Stimulated activated CD4-positive, alpha-beta T cell treated with anti-CD3 and anti-CD28 coated beads, TNF-alpha, amount 100 ng/mL, for 48 hours (primary cell): ENCODE results near the gene NEMF.
"Not testable (repeated sequence)": the region's sequence is repeated elsewhere in the genome, so short reads cannot be mapped to it uniquely, and the experiment has no call there.

Experiments used
- DNase-seq, 3 donors: peaks; one replicate each; pipeline ENCODE4 v3.0.0-alpha.2; 2020; ENCODE audit warnings: low read depth in 3 of 3

NEMF gene

DNA sequence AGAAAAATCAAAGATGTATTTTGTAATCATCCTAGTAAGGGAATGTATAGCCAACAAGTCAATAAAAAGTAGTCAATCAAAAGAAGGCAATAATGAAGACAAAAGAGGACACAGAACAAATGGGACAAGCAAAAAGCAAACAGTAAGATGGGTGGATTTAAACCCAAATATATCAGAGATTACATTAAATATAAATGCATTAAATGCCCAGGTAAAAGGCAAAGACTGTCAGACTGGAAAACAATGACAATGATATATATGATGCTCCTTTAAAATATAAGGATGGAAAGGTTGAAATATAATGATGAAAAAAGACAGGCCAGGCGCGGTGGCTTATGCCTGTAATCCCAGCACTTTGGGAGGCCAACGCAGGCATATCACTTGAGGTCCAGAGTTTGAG, 35.7 kb downstream of the NEMF start:
- no peak for DNase-seq

DNA sequence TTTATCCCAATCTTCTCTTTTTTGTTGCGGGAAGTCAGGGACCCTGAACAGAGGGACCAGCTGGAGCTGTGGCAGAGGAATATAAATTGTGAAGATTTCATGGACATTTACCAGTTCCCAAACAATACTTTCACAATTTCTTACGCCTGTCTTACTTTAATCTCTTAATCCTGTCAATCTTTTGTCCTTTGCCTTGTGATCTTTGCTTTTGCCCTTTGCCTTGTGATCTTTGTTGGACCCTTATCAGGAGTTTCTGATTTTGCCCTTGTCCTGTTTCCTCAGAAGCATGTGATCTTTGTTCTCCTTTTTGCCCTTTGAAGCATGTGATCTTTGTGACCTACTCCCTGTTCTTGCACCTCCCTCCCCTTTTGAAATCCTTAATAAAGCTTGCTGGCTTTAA, 36.5 kb downstream of the NEMF start:
- DNase-seq = not testable (repeated sequence)

DNA sequence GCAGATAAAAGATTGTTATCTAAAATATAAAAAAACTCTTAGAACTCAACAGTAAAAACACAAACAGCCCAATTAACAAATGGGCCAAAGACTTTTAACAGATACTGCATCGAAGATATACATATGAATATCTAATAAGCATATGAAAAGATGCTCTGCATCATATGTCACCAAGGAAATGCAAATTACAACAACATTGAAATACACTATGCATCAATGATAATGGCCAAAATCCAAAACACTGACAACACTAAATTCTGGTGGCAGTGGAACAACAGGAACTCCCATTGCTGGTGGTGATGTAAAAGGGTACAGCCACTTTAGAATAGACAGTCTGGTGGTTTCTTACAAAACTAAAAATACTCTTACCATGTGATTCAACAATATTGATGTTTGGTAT, 43.8 kb downstream of the NEMF start:
- DNase-seq = no peak

DNA sequence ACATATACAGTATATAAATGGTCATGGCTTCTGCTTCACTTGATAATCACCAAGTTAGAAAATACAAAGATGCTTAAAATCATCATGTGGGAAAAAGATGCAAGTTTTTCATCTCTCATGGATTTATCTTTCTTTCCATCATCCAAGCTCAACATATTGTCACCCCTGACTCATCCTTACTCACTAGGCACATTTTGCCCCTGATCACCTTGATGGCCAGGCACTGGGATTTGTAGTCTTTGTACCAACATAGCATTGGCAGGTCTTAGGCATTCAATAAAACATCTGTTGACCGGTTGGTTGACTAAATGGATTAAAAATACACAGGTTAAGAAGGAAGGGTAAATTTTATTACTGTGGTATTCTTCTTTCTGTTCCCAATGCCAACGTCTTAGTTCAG, 56.6 kb downstream of the NEMF start:
- DNase-seq = no peak

DNA sequence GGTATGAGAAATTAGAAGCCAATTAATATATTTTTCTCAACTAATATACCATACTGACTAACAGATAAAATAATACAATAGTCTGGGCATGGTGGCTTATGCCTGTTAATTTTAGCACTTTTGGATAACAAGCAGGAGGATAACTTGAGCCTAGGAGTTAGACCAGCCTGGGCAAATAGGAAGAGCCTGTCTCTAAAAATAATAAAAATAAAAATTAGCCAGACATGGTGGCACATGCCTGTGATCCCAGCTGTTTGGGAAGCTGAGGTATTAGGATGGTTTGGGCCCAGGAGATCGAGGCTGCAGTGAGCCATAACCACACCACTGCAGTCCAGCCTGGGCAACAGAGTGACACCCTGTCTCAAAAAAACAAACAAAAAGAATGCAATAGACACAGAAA, 60.0 kb downstream of the NEMF start:
- DNase-seq = no peak

DNA sequence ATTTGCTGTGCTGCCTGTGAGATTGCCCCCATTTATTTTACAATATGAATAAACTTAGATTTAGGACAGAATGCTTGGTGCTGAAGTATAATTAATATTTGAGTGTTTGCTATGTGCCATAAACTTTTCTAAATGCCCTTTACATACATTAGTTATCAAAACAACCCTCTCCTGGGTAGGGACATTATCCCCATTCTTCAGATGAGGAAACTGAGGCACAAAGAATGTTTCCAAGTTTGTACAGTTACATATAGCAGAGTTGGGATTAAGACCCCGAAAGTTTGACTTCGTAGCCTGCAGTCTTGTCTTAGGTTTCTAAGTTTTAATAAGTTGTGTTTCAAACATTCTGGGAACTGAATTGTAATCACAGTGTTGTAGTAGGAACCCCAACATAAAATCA, 66.3 kb downstream of the NEMF start:
- no peak for DNase-seq

DNA sequence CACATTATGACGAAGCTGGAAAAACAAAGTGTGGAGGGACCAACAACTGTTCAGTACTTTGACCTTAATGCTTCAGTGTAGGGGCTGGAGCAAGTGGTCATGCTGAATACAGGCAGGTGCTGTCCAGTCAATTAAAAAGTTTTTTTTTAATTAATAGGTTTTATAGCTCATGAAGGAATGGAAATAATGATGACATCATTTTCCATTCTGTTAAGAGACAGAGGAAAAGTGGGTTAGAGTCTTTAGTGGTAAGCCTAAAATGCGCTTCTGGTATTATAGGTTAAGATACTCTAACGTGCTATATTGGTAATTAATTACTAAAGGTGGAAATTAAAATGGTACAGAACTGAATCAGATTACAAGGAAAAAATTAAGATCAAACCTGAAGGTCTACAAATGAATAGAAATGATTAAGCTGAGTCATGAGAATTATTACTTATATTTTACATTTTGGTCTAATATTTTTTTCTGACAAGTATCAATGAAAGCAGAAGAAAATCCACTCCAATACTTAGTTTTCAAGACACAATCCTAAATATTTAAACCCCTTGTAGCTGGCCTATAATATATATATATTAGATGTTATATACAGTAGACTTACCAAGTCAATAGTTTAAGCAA, 69.1 kb downstream of the NEMF start:
- no peak for DNase-seq

DNA sequence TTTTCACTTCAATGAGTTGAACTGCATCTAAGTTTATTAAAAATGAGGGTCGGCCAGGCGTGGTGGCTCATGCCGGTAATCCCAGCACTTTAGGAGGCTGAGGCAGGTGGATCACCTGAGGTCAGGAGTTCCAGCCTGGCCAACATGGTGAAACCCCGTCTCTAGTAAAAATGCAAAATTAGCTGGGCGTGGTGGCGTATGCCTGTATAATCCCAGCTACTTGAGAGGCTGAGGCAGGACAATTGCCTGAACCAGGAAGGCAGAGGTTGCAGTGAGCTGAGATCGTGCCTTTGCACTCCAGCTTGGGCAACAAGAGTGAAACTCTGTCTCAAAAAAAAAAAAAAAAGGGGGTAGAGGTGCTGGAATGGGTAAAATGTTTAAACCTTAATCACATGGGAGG, 71.5 kb downstream of the NEMF start:
- not testable (repeated sequence) for DNase-seq

DNA sequence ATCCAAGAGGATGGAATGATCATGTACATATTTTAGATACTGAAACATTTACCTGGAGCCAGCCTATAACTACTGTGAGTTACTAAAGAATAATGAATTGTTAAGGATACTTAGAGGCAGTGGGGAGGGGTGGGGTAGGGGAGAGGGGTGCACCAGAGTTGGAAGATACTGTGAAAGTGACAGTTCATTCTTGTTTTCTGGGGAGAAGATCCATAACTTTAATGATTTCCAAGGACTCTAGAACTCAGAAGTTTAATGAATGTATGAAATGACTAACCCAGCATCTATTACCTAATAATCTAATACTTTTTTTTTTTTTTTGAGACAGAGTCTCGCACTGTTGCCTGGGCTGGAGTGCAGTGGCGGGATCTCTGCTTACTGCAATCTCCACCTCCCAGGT, 74.2 kb downstream of the NEMF start:
- no peak for DNase-seq

DNA sequence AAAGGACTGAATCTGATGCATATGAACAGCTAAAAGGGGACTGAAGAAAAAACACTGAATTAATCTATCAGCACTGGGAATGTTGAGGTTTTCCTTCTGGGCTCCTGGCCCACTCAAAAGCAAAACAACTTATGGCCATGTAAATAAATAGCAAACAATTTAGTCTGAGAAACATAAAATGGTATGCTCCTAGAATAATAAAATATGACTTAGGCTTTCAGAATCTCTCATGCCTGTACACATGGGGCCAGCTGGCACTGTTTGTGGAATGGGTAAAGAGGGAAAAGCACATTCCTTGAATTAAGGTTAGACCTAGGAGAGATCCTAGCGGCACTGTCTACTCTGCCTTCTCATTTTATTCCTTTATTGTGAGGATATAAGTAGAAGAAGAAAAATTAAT, 78.5 kb downstream of the NEMF start:
- no peak for DNase-seq

DNA sequence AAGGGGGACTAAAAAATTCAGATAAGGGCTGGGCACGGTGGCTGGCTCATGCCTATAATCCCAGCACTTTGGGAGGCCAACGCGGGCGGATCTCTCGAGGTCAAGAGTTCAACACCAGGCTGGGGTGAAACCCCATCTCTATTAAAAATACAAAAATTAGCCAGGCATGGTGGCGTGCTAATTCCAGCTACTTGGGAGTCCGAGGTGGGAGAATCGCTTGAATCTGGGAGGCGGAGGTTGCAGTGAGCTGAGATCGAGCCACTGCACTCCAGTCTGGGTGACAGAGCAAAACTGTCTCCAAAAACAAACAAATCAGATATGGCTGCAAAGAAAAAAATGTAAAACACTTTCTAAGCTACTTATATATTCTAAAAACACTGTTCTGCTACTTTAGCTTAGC, 80.9 kb downstream of the NEMF start:
- not testable (repeated sequence) for DNase-seq

DNA sequence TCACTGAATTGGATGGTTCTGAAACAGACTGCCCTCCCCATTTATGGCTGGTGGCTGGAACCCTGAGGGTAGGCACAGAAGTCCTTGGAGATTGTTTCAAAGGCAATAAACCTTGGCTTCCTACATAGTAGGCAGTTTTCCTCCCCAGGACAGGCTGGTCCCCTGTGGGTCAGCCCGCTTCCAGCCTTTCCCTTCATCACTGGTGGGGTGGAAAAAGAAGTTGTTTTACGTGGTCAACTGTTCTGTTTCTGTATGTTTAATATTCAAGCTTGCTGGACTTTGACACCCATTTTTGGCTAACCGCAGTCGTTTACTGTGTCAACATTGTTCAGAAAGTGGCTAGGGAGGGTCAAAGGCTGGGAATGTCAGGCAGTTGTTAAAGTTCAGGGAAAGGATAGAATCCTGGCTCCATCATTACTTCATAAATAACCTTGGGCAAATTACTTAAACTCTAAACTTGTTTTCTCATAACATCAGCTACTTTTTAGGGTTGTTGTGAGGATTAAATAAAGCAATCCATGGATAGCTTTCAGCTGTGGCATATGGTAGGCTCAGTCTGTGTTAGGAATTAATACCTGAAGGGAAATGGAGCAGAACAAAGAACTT, 82.3 kb downstream of the NEMF start:
- DNase-seq = no peak

DNA sequence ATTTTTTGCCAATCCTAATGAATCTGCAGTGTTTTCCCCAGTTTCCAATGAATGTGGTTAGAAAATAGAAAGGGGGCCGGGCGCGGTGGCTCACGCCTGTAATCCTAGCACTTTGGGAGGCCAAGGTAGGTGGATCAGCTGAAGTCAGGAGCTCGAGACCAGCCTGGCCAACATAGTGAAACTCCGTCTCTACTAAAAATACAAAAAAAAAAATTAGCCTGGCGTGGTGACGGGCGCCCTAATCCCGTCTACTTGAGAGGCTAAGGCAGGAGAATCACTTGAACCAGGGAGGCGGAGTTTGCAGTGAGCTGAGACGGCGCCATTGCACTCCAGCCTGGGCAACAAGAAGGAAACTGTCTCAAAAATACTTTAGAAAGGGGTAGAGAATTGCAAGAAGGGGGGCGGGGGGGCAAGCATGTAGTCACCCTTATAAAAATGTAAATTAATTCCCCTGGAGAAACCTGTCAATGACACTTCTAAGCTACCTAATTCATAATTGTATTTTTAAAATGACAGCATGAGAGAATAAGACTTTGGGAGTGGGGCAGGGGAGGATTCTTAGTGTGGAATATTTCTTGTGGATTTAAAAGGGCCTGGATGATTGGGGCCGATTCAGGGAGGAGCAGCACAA, 82.9 kb downstream of the NEMF start:
- no peak for DNase-seq

DNA sequence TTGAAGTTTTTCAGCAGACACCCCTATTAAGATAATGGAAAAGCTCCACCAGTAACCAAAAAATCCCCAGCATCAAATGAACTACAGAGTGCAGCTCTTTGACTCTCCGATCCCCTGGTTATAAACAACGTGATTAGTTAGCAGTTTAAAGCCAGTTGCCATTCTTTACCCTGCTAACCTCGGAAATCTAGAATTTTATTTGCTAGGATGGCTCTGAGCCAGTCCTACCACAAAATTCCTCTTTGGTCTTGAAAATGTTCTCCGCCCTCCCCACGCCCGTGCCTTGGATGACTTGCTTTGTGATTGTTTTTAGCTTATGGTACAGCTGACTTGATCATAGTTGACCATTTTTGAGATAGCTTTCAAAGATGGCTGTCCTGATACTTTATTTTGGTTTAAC, 83.4 kb downstream of the NEMF start:
- no peak for DNase-seq

DNA sequence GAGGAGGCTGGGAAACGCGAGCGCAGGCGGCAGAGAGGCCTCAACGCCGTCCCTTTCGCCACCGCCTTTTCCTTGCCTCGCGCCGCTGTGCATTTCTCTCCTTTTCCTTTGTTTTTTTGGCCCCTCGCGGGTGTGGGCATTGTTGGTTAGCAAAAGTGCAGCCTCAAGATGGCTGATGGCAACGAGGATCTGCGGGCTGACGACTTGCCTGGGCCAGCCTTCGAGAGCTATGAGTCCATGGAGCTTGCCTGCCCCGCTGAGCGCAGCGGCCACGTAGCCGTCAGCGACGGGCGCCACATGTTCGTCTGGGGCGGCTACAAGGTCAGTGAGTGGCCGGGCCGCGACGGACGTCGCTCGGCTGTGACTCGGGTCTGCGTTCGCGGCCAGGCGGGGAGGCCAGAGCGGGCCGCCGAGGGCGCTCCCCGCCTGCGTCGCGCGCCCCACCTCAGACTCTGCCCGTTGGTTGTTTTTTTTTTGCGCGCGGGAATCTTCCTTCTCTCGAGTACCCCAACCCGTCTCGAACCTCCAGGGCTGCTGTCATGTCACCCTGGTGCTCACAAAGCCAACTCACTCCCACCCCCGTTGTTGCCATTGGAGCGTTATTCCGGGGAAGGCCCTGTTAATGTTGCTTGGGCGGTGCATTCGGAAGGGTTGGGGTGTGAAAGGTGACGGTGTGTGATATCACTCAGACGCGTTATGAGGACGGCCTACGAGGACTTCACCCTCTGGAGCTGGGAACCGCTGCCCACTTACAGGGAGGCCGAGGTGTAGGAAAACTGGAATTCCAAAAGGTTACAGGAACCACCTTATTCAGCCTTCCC, 84.1 kb downstream of the NEMF start:
- DNase-seq = peak; percentile 65 to 73 (median 67)

DNA sequence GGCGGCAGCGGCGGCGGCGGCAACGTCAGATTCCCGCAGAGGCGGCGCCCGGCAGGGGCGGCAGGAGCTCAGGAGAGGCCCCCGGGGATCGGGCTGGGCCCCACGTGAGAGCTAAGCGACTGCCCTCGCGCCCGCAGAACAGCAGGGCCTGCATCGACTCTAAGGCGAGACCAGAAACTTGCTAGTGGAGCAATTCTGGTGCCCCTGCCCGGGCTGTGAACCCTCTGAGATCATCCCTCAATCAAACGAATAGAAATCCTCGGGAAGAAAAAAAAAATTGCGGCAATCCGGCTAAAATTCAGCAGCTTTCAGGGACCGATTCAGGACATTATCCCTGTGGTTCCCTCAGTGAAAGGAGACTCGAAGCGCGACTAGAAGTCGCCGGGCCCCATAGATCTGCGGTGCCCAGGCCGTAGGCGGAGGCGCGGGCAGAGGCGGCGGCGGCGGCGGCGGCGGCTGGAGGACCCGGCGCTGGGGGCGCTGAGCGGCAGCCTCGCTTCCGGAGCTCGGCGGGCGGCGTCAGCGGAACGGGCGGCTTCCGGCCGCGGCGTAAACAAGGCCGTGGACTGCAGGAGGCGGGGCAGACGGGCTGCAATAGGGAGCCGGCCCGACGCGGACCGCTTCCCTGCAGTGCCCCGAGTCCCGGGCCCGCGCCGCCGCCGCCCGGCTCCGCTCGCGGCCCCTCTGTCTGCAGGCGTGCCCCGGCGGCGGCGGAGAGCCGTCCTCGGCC, 84.9 kb downstream of the NEMF start, which contains the start of gene KLHDC2:
KLHDC2 (plus strand) TSS at position 583 of the 730 bp plus-strand sequence. CDS start 316 bp downstream, outside the sequence.
- peak; percentile 75 to 82 (median 82) for DNase-seq

DNA sequence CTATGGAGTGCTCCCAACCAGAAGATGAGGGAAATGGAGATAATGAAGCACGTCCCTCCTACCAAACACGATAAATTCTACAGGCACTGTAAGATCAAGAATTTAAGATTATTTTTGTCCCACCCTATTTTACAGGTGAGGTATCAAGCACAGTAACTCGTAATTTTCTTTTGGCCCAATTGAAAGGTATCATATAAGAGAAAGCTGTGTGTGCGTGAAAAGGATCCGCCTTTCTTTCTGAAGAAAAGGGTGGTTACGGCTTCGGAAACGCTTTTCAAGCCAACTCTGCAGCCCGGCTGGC, 85.4 kb downstream of the NEMF start:
- DNase-seq = no peak

DNA sequence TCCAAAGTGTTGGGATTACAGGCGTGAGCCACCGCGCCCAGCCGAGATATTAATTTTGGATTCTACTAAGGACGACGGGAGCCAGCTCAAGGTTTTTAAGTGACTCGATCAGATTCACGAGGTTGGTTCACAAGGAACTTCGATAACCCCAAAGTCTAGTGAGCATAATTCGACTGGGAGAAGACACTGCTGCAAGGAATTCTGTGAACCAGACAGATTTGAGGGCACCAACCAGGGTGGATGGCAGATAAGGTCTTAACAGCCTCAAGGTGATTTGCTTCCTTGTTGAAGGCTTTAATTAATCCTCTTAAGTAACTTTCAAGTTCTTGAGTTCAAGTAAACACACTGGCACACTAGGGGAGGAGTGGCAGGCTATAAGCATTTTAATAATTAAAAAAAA, 85.7 kb downstream of the NEMF start:
- no peak for DNase-seq

DNA sequence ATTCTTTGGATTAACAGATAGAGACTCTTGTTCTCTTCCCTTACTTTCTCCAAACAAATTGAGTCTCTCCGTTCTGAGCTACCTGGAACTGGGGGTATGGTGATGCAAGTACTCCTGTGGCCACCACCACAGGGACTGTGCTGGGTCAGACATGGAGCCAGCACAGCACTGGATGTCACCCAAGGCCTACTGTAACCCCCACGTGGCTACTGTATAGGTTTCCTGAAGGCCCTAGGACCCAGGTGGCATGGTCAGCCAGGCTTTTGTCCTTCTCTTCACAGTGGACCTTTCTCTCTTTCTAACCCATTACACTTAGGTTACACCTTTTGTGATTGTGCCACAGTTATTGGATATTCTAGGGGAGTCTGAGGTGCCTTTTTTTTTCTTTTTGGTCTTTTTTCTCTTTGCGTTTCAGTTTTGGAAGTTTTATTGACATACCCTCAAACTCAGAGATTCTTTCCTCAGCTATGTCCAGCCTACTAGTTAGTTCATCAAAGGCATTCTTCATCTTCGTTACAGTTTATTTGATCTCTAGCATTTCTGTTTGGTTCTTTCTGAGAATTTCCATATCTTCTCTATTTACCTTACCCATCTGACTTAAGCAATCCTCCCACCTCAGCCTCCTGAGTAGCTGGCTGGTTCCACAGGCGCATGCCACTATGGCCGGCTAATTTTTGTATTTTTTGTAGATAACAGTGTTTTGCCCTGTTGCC, 90.6 kb downstream of the NEMF start:
- DNase-seq = no peak

DNA sequence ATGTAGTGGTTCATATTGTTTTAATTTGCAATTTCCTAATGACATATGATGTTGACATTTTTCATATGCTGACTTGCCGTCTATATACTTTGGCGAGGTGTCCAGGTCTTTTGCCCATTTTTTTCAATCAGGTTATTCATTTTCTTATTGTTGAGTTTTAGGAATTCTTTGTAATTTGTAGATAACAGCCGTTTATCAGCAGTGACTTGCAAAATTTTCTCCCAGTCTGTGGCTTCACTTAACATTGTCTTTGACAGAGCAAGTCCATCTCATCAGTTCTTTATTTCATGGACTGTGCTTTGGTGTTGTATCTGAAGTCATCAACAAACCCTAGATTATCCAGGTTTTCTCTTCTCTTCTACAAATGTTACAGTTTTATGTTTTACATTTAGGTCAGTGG, 97.2 kb downstream of the NEMF start:
- no peak for DNase-seq

DNA sequence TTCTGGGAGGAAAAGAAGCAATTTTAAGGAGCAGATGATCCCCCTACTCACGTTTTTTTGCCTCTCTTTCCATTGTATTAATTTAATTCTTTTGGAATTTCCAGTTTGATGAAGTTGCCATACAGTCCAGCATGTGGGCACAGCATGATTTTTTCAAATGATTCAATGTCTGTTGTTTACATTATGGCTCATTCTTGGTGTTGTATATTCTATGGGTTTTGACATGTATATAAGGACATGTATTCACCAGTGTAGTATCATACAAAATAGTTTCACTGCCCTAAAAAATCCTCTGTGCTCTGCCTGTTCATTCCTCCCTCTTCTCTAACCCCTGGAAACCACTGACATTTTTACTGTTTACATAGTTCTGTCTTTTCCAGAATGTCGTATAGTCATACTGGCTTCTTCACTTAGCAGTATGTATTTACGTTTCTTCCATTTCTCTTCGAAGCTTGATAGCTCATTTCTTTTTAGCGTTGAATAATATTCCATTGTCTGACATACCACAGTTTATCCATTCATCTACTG, 98.0 kb downstream of the NEMF start:
- no peak for DNase-seq
